Measurements from ENCODE around the gene HAPLN3. TPM values are rescaled to one million over a fixed set of nuclear protein-coding genes. Genes with fewer than 3 reads are reported as not detected.

The HAPLN3 gene
- total RNA-seq, 1 experiment from 2014 or later, result 2.4 TPM

DNA sequence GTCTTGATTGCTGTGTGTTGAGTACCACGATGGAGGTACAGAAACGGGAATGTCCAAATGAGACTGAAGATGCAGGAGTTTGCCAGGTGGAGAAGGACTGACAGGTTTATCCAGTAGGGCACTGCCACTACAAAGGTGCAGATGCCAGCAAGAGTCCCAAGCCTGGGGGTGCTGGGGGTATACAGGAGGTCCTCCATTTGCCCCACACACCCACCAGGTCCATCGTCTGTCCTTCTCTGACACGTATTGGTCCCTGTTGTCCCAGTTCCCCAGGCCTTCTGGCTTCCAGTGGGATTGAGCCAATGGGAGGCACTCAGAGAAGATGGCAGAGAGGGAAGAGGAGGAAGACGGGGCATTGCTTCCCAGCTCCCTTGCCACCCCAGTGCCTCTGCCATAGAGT lies 6.6 kb downstream of the HAPLN3 start:
- H3K9me3 ChIP-seq (ENCODE audit: insufficient read depth, low read depth), result no peaks in the 10 kb centered on the region
- peaks cover 6% of the 10 kb centered on the region; the same call in 1 of the 2 replicates for H3K27me3 ChIP-seq (ENCODE audit: insufficient read depth, low read depth)
- BruUV-seq (replicated peaks), result no TSS peak
- no peak for DNase-seq
- no peaks in the 10 kb centered on the region for H3F3A ChIP-seq (ENCODE audit: insufficient read depth, low read depth)
- no peaks in the 10 kb centered on the region for H4K20me1 ChIP-seq (ENCODE audit: insufficient read depth)
- H3K27ac ChIP-seq, result no peak overlapping the region
- no peak overlapping the region for H3K4me2 ChIP-seq
- POLR2A ChIA-PET (ENCODE audit: unreplicated experiment), result no interaction called here
- H3K9me2 ChIP-seq (ENCODE audit: insufficient read depth), result no peaks in the 10 kb centered on the region
- H3K79me2 ChIP-seq (ENCODE audit: low read depth), result no peaks in the 10 kb centered on the region
- H3K36me3 ChIP-seq (ENCODE audit: low read depth), result no peaks in the 10 kb centered on the region
- intact Hi-C loops (cut with micrococcal nuclease; ENCODE audit: unreplicated experiment), result no loop called here
- CTCF ChIA-PET, result no interaction called here
- no peaks in the 10 kb centered on the region for H3K4me1 ChIP-seq (replicated peaks; ENCODE audit: insufficient read depth)
- TF ChIP-seq EZH2 (IDR thresholded peaks at IDR 0.05; ENCODE audit: low read depth), result no peak
- TF ChIP-seq, protein P1, sequence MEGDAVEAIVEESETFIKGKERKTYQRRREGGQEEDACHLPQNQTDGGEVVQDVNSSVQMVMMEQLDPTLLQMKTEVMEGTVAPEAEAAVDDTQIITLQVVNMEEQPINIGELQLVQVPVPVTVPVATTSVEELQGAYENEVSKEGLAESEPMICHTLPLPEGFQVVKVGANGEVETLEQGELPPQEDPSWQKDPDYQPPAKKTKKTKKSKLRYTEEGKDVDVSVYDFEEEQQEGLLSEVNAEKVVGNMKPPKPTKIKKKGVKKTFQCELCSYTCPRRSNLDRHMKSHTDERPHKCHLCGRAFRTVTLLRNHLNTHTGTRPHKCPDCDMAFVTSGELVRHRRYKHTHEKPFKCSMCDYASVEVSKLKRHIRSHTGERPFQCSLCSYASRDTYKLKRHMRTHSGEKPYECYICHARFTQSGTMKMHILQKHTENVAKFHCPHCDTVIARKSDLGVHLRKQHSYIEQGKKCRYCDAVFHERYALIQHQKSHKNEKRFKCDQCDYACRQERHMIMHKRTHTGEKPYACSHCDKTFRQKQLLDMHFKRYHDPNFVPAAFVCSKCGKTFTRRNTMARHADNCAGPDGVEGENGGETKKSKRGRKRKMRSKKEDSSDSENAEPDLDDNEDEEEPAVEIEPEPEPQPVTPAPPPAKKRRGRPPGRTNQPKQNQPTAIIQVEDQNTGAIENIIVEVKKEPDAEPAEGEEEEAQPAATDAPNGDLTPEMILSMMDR (conservative IDR thresholded peaks at IDR 0.05), result no peak
- H3K4me3 ChIP-seq, result no peak overlapping the region
- no peak overlapping the region for H2AFZ ChIP-seq

DNA sequence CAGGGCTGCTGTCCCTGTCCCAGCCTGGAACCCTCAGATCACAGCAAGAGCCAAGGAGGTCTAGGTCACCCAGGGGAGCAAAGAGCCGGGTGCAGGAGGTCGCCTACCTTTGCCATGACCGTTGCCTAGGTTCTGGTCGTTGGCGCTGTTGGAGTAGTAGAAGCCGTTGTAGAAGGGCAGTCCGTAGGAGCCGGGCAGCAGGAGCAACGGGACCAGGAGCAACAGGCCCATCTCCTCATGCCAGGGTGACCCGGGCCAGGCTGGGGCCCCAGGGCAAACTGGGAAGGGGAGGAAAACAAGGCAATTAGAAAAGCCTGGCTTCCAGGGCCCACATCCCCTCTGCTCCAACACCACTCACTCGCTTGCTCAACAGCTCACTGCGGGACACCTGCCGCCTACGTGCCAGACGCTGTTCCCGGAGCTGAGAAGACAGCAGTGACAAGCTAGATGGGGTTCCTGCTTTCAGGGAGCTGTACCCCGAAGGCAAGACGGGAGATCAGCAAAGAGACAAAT lies 8.2 kb downstream of the HAPLN3 start:
- no TSS peak for BruUV-seq (replicated peaks)
- no peak for TF ChIP-seq EZH2 (IDR thresholded peaks at IDR 0.05; ENCODE audit: low read depth)
- TF ChIP-seq, protein P1 (conservative IDR thresholded peaks at IDR 0.05), result no peak
- Histone ChIP-seq H3F3A (ENCODE audit: insufficient read depth, low read depth) (no peaks in the 10 kb centered on the region), H3K4me1 (replicated peaks; ENCODE audit: insufficient read depth) (no peaks in the 10 kb centered on the region), H2AFZ (no peak overlapping the region), H3K4me2 (no peak overlapping the region), H3K4me3 (no peak overlapping the region), H3K36me3 (ENCODE audit: low read depth) (no peaks in the 10 kb centered on the region), H3K9me3 (ENCODE audit: insufficient read depth, low read depth) (no peaks in the 10 kb centered on the region), H4K20me1 (ENCODE audit: insufficient read depth) (no peaks in the 10 kb centered on the region), H3K9me2 (ENCODE audit: insufficient read depth) (no peaks in the 10 kb centered on the region), H3K27ac (no peak overlapping the region), H3K79me2 (ENCODE audit: low read depth) (no peaks in the 10 kb centered on the region), H3K27me3 (ENCODE audit: insufficient read depth, low read depth) (0 out of 2 replicates have a peak, but pooled peaks cover 6% of the 10 kb centered on the region)
- intact Hi-C loops (cut with micrococcal nuclease; ENCODE audit: unreplicated experiment), result no loop called here
- POLR2A ChIA-PET (ENCODE audit: unreplicated experiment), result no interaction called here
- no peak for DNase-seq
- CTCF ChIA-PET, result no interaction called here

DNA sequence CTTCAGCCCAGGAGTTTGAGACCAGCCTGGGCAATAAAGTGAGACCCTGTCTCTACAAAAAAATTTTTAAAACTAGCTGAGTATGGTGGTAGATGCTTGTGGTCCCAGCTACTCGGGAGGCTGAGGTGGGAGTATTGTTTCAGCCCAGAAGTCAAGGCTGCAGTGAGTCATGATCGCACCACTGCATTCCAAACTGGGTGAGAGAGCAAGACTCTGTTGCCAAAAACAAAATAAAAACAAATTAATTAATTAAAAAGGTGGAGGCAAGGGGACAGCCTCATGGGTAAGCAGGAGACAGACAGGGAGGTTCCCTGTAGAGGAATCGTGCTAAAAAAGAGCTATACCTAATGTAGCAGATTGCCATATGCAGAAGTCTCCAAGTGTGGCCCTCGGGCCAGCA lies 12.6 kb downstream of the HAPLN3 start:
- Histone ChIP-seq H3F3A (ENCODE audit: insufficient read depth, low read depth) (no peaks in the 10 kb centered on the region), H3K79me2 (ENCODE audit: low read depth) (no peaks in the 10 kb centered on the region), H2AFZ (no peak overlapping the region), H3K4me2 (no peak overlapping the region), H4K20me1 (ENCODE audit: insufficient read depth) (no peaks in the 10 kb centered on the region), H3K9me3 (ENCODE audit: insufficient read depth, low read depth) (no peaks in the 10 kb centered on the region), H3K36me3 (ENCODE audit: low read depth) (no peaks in the 10 kb centered on the region), H3K9me2 (ENCODE audit: insufficient read depth) (no peaks in the 10 kb centered on the region), H3K4me3 (no peak overlapping the region), H3K27ac (no peak overlapping the region), H3K4me1 (replicated peaks; ENCODE audit: insufficient read depth) (no peaks in the 10 kb centered on the region), H3K27me3 (ENCODE audit: insufficient read depth, low read depth) (no peaks in the 10 kb centered on the region)
- POLR2A ChIA-PET (ENCODE audit: unreplicated experiment), result no interaction called here
- DNase-seq, result no peak
- no TSS peak for BruUV-seq (replicated peaks)
- intact Hi-C loops (cut with micrococcal nuclease; ENCODE audit: unreplicated experiment), result no loop called here
- CTCF ChIA-PET, result interaction anchor here (0.6 kb wide), 1 partner anchor 258 kb away, joined by 4 read pairs; no protein-coding TSS in a partner anchor
- TF ChIP-seq EZH2 (IDR thresholded peaks at IDR 0.05; ENCODE audit: low read depth), result no peak
- TF ChIP-seq, protein P1 (conservative IDR thresholded peaks at IDR 0.05), result no peak
